ENCODE measurements around the gene TSPAN3. TPM values are rescaled to one million over a fixed set of nuclear protein-coding genes. Genes with fewer than 3 reads are reported as not detected.

Gene TSPAN3
- total RNA-seq, 1 donor from 2014 or later = 292 TPM

- Histone ChIP-seq H3K4me1 (peaks cover 46% of the 10 kb centered on the region), H3K9me3 (no peaks in the 10 kb centered on the region), H3K27me3 (ENCODE audit: low read depth) (no peaks in the 10 kb centered on the region), H3K27ac (no peak overlapping the region), H3K36me3 (no peaks in the 10 kb centered on the region), H3K4me3 (no peak overlapping the region)
- ATAC-seq = no peak
- DNase-seq = no peak
- intact Hi-C loops (cut with DNase I) = no loop called here
- TF ChIP-seq CTCF (IDR thresholded peaks at IDR 0.05) = no peak
Measured at GRCh38 chr15:76998663-76999285, 72.1 kb downstream of the TSPAN3 start.

- Histone ChIP-seq H3K27me3 (ENCODE audit: low read depth) (no peaks in the 10 kb centered on the region), H3K36me3 (no peaks in the 10 kb centered on the region), H3K27ac (peak overlapping the region; percentile 77), H3K4me3 (peak overlapping the region; percentile 51), H3K4me1 (peaks cover 36% of the 10 kb centered on the region), H3K9me3 (no peaks in the 10 kb centered on the region)
- intact Hi-C loops (cut with DNase I) = no loop called here
- no peak for TF ChIP-seq CTCF (IDR thresholded peaks at IDR 0.05)
- ATAC-seq (peak; percentile 5), DNase-seq (no peak)
Measured at GRCh38 chr15:76996526-76997401, 74.1 kb downstream of the TSPAN3 start.

GRCh38 chr15:76996076-76996525 lies 74.8 kb downstream of the TSPAN3 start:
- intact Hi-C loops (cut with DNase I) = no loop called here
- TF ChIP-seq CTCF (IDR thresholded peaks at IDR 0.05) = no peak
- Histone ChIP-seq H3K27me3 (ENCODE audit: low read depth) (no peaks in the 10 kb centered on the region), H3K36me3 (no peaks in the 10 kb centered on the region), H3K4me3 (peak overlapping the region; percentile 51), H3K9me3 (no peaks in the 10 kb centered on the region), H3K27ac (peak overlapping the region; percentile 77), H3K4me1 (peaks cover 39% of the 10 kb centered on the region)
- ATAC-seq = no peak
- DNase-seq = no peak

DNA sequence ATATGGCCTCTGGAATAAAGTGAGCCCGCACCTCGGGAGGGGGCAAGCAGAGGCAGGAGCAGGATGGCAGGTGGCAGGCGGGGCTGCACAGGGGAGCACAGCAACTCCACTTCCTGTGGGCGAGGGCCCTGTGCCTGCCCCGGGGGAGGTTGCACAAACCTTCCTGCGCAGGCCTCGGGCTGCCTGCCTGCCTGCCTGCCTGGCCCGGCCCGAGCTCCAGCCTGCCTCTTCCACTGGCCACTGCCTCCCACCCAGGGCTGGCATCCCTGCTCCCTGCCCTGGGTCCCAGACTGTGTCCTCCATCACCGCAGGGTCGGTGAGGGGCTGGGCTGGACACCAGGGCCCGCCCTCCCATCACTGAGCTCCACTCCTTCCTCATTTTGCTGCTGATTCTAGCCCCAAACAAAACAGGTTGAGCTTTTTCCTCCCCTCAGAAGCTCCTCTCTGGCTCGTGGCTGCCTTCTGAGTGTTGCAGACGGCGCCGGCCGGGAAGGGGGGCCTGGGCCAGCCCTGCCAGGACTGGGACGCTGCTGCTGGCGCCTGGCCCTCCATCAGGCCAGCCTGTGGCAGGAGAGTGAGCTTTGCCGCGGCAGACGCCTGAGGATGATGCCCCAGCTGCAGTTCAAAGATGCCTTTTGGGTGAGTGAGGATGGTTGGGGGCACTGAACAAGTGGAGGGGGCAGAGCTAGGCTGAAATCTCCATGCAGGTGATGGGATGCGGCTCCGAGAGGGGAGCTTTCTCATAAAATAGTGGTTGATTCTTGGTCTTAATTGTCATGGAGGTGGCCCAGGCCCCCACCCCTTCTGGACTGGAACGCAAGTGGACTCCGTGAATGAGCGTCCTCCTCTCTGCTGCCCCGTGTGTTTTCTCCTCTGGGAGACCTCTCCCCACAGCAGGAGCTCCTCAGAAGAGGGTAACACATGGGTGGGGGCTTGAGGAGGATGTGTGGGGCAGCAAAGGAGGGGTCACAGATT lies 75.7 kb downstream of the TSPAN3 start, which contains the start of gene PSTPIP1:
TSS of gene PSTPIP1 (plus strand) at position 156 of the 975 bp plus-strand sequence. CDS start at position 604, 448 bp downstream.
- H3K4me3 ChIP-seq = peak within 1 kb of the TSS; percentile 51
- peak within 1 kb of the TSS; percentile 77 for H3K27ac ChIP-seq
- no peaks in the 10 kb centered on the region for H3K9me3 ChIP-seq
- peak; percentile 65 to 71 for ATAC-seq
- H3K4me1 ChIP-seq = peaks cover 39% of the 10 kb centered on the region
- H3K36me3 ChIP-seq = no peaks in the 10 kb centered on the region
- no peak for TF ChIP-seq CTCF (IDR thresholded peaks at IDR 0.05)
- no peaks in the 10 kb centered on the region for H3K27me3 ChIP-seq (ENCODE audit: low read depth)
- intact Hi-C loops (cut with DNase I) = no loop called here
- DNase-seq = peak; percentile 68

DNA sequence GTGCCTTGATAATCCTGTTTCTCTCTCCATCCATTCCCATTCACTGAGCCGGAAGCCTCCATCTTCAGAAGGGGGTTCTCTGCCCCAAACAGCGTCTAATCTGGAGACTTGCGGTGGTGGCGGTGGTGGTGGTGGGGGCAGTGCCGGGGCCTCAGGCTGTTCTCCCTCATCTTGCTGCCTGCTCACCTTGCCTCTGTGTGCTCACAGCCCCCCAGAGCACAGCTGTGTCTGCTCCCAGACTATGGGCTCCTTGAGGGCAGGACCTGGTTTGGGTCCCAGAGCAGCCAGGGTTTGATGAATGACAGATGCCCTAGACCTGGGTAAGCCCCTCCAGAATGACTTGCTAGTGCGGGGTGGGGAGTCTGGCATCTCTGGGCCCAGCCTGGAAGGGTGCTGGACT lies 76.4 kb downstream of the TSPAN3 start:
- no peak for DNase-seq
- no peaks in the 10 kb centered on the region for H3K9me3 ChIP-seq
- intact Hi-C loops (cut with DNase I) = no loop called here
- no peak for ATAC-seq
- no peak for TF ChIP-seq CTCF (IDR thresholded peaks at IDR 0.05)
- H3K36me3 ChIP-seq = no peaks in the 10 kb centered on the region
- peak overlapping the region; percentile 51 for H3K4me3 ChIP-seq
- peaks cover 39% of the 10 kb centered on the region for H3K4me1 ChIP-seq
- H3K27ac ChIP-seq = peak overlapping the region; percentile 77
- H3K27me3 ChIP-seq (ENCODE audit: low read depth) = no peaks in the 10 kb centered on the region

All from lower lobe of right lung (tissue), 2 donors.